Kidney (tissue), 14 donors: ENCODE measurements around the gene TTLL11. TPM values are rescaled to one million over a fixed set of nuclear protein-coding genes. Genes with fewer than 3 reads are reported as not detected.
A peak's percentile ranks its signal among the peaks of the same experiment; 100 is the strongest.

ENCODE experiments used
- DNase-seq, 5 donors: peaks; one replicate each; pipeline ENCODE4 v3.0.0-alpha.2; 2013 to 2020
- FAIRE-seq: peaks from 2 replicates; lab custom pipeline; 2012; peaks lifted over from hg19 to GRCh38; lab: Jason Lieb, UNC
- H3K27ac ChIP-seq, 2 donors: one replicate each; pipeline ENCODE4 v1.7.0; 2013; ENCODE audit warnings: low read depth in 2 of 2, low read length in 2 of 2, inconsistent platforms in 1 of 2
- H3K27me3 ChIP-seq: one replicate; pipeline ENCODE4 v1.7.1; 2013; ENCODE audit warnings: low read length, inconsistent platforms; ENCODE audit not compliant: control insufficient read depth, insufficient read depth
- H3K36me3 ChIP-seq, 3 donors: one replicate each; pipeline versions ENCODE4 v1.7.0 to v1.7.1; 2013; ENCODE audit warnings: low read length in 3 of 3, control low read depth in 1 of 3, inconsistent platforms in 1 of 3; ENCODE audit not compliant: insufficient read depth in 3 of 3, control insufficient read depth in 2 of 3
- H3K4me1 ChIP-seq, 3 donors: one replicate each; pipeline versions ENCODE4 v1.7.0 to v1.7.1; 2013; ENCODE audit warnings: low read length in 3 of 3, inconsistent platforms in 1 of 3, low read depth in 1 of 3; ENCODE audit not compliant: control insufficient read depth in 2 of 3, insufficient read depth in 2 of 3
- H3K4me3 ChIP-seq, 3 donors: one replicate each; pipeline versions ENCODE4 v1.7.0 to v1.8.1; 2013; ENCODE audit warnings: low read length in 3 of 3, control low read depth in 1 of 3, inconsistent platforms in 1 of 3
- H3K9ac ChIP-seq, 3 donors: one replicate each; pipeline versions ENCODE4 v1.7.0 to v1.7.1; 2013; ENCODE audit warnings: low read length in 3 of 3, control low read depth in 1 of 3, inconsistent platforms in 1 of 3
- H3K9me3 ChIP-seq, 3 donors: one replicate each; pipeline versions ENCODE4 v1.7.0 to v1.7.1; 2013; ENCODE audit warnings: low read length in 3 of 3, control low read depth in 1 of 3, inconsistent platforms in 1 of 3; ENCODE audit not compliant: control insufficient read depth in 2 of 3, insufficient read depth in 1 of 3
- CTCF ChIP-seq: IDR thresholded peaks from 3 replicates; pipeline ENCODE4 v1.5.1; 2012; ENCODE audit warnings: mild to moderate bottlenecking, moderate library complexity, borderline replicate concordance; ENCODE audit not compliant: insufficient read depth; ENCODE audit errors: extremely low read depth
- intact Hi-C: fragments of 100-400 bp; cut with DNase I; formaldehyde crosslinking; loops from one replicate; pipeline ENCODE4 v1.11.1; 2022
- polyA plus RNA-seq: library from polyadenylated mRNA; stranded (reverse); fragments of 350-450 nt; fragmentation: Illumina TruSeq; extraction: RNeasy Lipid Tissue Mini Kit (QIAGEN cat#74804); gene quantifications from one replicate; pipeline ENCODE4 v1.2.3, GENCODE V29; 2014; ENCODE audit warnings: low read depth, low replicate concordance; ENCODE audit not compliant: insufficient read depth
- total RNA-seq: library from RNA; stranded (reverse); fragmentation: NEBNext Ultra II Directional; extraction: Animal tissue kit (Norgen Biotek cat#: 25700); gene quantifications from one replicate; pipeline ENCODE4 v1.2.1, GENCODE V29; 2021
- donor health status: control.
- donor health status: control.
- donor health status: control.
- donor health status: control.
- donor health status: control.
- donor health status: DM: yes; HTN: yes; CAD: no.
- donor health status: Normal renal cell carcinoma (clear cell type).

The TTLL11 gene
- total and polyA plus RNA-seq, 2 donors from 2014 or later: 2.3 to 10.0 TPM

- FAIRE-seq (no peak), DNase-seq (no peak)
- intact Hi-C loops: no loop called here
- H3K27me3 ChIP-seq: no peaks in the 10 kb centered on the region
- H3K9ac ChIP-seq: no peak overlapping the region
- TF ChIP-seq CTCF: no peak
- no peaks in the 10 kb centered on the region for H3K9me3 ChIP-seq
- no peaks in the 10 kb centered on the region for H3K36me3 ChIP-seq
- no peak overlapping the region for H3K27ac ChIP-seq
- no peaks in the 10 kb centered on the region for H3K4me1 ChIP-seq
- H3K4me3 ChIP-seq: no peak overlapping the region
Observed at GRCh38 chr9:121821326-121821725, 271.8 kb downstream of the TTLL11 start.

GRCh38 chr9:121820286-121821005 is 272.7 kb downstream of the TTLL11 start:
- Histone ChIP-seq H3K36me3 (no peaks in the 10 kb centered on the region), H3K27me3 (no peaks in the 10 kb centered on the region), H3K4me3 (no peak overlapping the region), H3K27ac (no peak overlapping the region), H3K4me1 (no peaks in the 10 kb centered on the region), H3K9me3 (no peaks in the 10 kb centered on the region), H3K9ac (no peak overlapping the region)
- TF ChIP-seq CTCF: no peak
- DNase-seq (no peak), FAIRE-seq (no peak)
- intact Hi-C loops: no loop called here

- H3K4me3 ChIP-seq: no peak overlapping the region
- no peak overlapping the region for H3K9ac ChIP-seq
- no peaks in the 10 kb centered on the region for H3K9me3 ChIP-seq
- DNase-seq (peak in 2 of 5 donors; percentile 27 to 42), FAIRE-seq (no peak)
- intact Hi-C loops: no loop called here
- H3K27ac ChIP-seq: no peak overlapping the region
- H3K27me3 ChIP-seq: no peaks in the 10 kb centered on the region
- H3K36me3 ChIP-seq: no peaks in the 10 kb centered on the region
- TF ChIP-seq CTCF: no peak
- no peaks in the 10 kb centered on the region for H3K4me1 ChIP-seq
Observed at GRCh38 chr9:121819428-121820231, 273.5 kb downstream of the TTLL11 start.
